HL-60/S4 treated with retinoic acid at 250 ng/mL for 4 days and 3 days (cell line): ENCODE measurements around the gene ABHD14A.

Experiments used
- in situ Hi-C: fragments of 300-500 bp; cut with MboI; formaldehyde crosslinking; loops from 2 replicates; pipeline ENCODE4 v1.7.0; 2022; ENCODE audit warnings: low sequenced_read_pairs

Gene ABHD14A

DNA sequence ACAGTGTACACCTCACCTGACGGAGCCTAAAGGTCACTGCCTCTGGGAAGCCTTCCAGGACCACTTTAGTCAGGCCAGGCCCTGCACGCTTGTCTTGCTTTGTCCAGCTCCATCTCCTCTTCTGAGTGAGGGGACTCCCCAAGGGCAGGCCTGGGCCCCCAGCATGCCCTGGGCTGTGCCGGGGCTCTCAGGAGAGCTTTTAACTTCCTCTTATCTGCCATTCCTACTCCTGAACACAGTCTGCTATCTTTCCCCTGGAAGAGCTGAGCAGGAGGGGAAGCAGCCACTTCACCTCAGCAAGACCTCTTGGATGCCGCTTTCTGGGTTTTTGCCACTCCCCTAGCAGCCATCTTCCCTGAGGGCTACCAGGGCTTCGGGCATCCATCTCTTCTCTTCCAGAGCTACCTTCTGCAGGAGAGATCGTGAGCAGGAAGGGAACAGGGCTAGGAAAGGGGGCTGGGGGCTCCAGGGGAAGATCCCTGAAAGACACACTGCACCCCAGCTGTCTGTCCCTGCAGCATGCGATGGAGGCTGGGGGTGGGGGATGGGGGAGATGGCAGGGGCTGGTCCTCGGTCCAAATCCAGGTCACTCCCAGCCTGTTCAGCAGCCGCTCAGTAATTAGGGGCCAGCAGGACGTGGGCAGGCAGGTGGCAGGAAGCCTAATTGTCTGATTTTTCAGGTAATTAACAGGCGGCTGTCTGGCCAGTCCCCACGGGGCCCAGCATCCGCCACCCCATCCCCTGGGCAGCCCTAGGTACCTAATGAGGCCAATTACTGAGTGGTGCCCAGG lies 40.8 kb downstream of the ABHD14A start:
- in situ Hi-C loops, result loop anchor here (10.0 kb wide), 1 partner anchor 109 kb away; no protein-coding TSS in a partner anchor

DNA sequence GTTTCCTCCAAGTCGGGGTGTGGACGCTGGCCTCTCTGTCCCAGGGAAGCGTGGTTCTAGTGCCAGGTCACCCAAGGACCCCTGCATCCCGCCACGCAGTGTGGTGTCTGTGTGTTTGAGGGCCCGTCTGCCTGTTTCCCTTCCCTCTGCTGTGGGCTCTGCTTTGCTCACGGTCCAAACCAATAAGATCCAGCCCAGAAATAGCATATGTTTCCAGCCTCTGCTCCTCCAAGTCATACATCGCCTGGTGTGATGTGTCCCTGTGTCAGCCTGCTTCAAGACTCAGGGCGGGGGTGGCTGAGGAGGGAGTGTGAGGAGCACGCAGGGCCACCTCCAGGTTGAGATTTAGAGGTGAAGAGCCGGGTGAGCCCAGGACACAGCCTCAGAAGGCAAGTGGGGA lies 42.7 kb downstream of the ABHD14A start:
- in situ Hi-C loops, result loop anchor here (10.0 kb wide), 1 partner anchor 107 kb away; no protein-coding TSS in a partner anchor

DNA sequence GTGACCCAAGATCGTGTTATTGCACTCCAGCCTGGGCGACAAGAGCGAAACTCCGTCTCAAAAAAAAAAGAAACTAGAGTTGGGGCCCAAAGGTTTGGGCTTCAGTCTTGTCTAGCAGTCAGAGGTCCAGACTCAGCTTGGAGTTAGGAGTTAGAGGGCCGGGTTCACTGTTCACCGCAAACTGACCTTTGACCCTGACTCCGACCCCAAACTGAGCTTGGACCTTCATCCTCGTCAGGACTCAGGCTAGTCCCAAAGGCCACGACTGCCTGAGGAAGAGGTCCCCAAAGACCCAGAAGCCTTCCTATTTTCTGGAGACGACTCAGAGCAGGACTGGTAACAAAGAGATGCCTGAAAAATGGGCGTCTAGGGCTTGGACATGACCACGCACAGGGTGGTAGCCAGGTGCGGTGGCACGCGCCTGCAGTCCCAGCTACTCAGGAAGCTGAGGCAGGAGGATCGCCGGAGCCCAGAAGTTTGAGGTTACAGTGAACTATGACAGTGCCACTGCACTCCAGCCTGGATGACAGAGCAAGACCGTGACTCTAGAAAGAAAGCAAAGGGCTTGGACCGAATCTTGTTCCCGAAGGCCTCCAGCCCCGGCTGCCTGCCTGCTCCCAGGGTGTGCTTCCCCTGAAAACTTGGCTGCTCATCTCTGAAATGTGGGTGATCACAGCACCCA lies 43.6 kb downstream of the ABHD14A start:
- in situ Hi-C loops, result loop anchor here (10.0 kb wide), 1 partner anchor 106 kb away; no protein-coding TSS in a partner anchor

DNA sequence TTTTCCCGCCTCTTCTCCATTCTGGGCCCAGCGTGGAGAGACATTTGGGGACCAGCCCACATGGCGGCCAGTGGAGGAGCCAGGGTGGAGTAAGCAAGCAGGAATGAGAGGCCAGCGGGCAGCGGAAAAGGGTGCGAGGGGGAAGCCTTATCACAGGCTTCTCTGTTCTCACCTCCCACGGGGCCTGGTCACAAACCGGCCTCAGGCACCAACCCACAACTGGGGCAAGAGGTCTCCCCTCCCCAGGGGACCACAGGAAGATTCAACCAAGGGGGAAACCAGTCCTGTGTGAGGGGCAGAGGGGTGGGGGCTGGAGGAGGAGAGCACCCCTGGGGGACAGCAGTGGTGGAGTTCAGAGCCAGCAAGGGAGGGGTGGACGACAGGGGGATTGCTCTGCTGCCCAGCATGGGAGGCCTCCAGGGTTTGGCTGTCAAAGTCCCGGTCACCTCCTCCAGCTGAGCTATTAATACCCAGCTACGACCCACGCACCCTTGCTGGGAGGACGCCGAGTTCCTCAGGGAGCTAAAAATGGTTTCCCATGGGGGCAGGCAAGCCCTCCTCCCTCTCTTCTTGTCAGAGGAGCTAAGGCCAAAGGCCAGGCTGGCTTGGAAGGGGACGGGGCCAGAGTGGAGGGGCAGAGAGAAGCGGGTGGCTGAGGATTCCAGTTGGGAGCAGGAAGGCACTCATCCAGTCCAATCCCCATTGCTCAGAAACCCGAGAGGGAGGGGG lies 44.7 kb downstream of the ABHD14A start:
- in situ Hi-C loops, result loop anchor here (10.0 kb wide), 1 partner anchor 105 kb away; no protein-coding TSS in a partner anchor

DNA sequence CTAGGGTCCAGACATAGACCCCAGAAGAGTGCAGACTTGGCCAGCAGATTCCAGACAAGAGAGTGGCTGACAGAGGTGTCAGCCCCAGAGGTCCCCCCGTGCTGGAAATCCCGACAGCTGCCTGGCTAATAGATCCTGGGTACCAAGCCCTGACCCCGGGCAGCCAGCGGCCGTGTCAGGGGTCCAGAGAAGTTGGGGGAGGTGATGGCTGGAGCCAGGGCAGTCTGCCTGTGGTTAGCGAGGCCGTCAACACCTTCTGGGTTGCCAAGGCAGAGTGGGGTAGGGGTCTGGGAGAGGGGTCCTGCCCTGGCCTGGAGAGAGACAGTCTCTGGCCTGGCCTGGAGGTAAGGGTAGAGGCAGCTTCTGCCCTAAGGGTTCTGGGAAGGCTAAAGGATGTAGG lies 45.9 kb downstream of the ABHD14A start:
- in situ Hi-C loops, result no loop called here

DNA sequence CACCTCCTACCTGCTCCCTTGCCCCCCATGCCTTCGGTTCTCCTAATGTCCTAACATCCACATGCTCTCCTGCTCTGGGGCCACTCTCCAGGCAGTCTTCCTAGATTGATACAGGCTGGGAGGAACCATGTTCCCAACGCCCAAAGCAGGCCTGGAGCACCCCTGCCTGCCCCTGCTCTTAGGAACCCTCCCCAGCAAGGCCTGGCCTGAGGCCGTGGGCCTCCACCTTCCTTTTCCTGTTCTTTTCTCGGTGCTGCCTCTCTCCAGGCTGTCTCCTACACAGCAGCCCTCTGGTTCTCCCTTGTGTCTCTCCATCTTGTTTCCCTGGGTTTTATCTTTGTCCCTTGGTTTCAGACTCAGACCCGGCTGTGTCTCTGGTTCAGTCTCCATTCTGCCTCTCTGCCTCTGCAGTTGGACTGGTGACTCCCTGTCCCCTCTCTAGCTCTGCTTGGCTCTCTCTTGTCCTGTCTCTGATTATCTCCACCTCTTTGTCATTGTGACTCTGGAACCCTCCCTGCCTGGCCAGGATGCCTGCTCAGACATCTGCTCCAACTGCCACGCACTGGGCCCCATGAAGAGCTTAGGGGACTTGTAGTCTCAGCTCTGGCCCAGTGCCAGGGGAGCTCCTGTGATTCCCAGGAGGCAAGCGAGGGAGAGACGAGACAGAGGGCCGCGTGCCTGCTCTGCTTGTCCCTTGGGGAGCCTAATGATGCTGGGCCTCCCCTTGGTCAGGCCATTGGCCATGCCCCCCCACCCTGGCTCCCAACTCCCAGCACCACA lies 46.8 kb downstream of the ABHD14A start:
- in situ Hi-C loops, result no loop called here

DNA sequence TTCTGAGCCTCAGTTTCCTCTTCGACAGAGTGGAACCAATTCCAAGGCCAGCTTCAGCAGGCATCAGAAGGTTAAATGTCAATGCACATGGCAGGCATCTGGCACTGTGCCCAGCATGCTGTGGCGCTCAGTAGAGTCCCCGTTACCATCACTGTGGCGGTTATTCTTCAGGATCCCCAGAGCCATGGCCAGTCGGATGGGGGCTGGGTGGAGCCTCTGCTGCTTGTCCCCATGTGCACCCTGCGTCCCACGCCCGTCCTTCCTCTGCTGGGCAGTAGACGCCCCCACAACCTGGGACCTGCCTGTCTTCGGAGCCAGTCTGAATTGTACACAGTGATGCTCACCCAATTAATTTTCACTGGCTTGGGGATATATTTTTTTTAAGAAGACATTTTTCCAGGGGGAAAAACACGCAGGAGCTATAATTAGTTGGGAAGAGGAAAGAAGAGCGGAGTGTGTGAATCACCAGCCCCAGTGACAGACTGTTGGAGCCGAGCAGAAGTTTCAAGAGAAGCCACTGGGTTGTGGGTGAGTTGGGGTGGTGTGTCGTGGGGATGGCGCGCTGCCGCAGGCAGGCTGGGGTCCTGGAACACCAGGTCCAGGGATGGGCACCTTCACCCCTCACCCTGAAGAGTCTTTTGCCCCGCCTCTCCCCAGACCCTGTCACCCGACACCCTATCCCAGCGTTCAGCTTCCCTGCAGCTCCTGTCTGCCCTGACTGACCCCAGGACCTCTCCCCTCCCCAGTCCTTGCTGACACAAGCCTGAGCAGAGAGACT lies 47.6 kb downstream of the ABHD14A start:
- in situ Hi-C loops, result no loop called here

DNA sequence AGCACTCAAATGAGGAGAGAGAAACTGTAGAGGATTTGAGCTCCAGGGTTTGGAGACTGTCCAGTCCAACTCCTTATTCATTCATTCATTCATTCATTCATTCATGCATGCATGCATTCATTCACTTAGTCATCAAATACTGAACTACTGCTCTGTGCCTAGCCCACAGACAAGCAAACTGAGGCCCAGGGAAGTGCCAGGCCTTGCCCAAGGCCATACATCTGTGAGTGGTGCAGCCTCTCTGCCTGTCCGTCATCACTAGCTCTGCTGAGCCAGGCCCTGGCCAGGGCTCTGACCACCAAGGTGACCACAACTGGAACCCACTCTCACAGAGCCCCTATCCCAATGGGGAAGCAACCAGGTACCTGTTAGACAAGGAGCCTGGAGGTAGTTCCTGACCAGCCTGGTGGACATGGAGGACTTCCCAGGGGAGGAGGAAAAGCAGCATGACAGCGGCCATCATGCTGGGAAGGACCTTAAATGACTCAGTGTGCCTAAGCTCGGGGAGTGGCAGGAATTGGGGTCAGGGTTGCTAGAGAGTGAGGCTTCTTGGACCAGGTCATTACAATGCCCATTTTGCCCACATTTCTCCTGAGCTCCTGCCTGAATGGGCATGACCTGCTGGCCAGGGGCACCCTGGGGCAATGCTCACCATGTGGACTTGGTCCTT lies 48.4 kb downstream of the ABHD14A start:
- in situ Hi-C loops, result no loop called here

DNA sequence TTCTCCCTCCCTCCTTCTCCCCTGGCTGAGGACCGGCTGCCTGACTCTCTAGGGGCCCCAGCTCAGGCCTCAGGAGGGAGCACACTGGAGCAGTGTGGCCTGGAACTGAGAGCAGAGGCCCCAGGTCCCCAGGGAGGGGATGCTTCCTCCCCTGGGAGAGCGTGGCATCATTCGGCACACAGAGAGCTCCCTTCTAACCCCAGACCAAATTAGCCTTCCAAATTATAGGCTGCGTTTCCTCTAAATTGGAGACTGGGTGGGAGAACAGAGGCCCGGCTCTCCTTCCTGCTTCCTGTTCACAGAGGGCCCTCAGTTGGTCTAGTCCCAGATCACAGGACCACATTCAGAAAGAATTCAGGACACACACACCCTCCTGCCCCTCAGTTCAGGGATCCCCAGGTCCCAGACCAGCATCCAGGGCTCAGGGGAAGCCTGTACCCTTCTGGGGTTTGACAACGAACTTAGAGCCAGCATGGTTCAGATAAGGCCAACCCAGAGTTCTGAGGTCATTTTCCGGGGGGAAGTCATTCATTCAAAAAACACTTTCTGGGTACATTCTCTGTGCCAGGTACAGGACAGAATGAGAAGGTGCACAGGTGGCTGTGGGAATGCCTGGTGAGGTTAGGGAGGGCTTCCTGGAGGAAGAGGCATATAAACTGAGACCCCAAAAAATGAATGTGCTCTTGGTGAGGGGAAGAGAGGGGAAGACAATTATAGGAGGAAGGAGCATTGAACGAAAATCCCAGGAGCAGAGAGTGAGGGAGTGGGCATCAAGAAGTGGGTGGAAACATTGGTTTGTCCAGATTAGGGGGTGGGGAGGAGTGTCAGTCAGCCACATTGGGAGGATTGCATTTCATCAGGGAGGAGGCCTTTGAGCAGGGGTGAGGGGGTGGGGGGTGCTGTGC lies 49.2 kb downstream of the ABHD14A start:
- in situ Hi-C loops, result no loop called here

DNA sequence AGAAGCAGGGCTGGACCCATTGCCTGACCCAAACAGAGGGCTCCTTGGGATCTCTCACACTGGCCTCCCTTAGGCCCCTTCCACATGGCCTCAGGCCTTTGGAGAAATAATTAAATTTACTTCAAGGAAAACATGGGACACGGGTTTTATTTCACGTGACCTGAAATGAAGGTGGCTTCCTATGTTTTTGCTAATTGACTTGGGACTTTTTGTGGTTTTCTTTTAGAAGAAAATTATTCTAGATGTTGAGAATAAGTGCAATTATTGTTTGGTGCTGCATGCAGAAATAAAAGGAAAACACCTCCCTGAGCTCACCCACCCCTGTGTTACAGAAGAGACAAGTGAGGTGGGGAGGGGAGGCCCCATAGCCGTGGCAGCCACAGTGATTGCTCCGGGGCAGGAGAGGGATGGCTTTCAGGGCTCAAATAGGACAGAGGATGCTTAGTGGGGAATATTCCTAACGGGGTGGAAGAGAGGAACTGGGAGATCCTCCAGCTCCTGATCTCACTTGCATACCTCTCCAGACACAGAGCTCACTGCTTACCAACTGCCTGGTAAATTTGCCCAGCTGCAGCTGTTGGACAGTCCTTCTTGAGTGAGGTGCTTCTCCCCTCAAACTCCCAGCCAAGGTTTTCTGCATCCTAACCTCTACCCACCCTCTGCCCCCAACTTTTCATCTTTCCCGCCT lies 50.0 kb downstream of the ABHD14A start:
- in situ Hi-C loops, result no loop called here

DNA sequence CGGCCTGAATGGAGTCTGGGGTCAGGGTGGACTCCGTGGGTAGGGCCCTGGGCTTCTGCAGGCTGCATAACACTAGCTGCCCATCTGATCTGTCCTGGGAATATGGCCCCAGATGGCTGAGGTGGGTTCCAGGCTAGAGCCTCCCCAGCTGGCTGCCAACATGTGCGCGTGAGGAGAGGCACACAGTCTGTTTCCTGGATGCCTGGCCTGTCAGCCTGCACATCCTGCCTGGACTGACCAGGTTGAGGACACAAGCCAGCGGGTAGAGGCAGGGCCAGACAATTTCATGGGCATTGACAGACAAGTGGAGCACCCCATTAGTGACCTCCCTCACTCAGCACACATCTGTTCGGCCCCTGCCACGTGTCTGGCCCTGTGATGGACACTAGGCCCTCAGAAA lies 50.6 kb downstream of the ABHD14A start:
- in situ Hi-C loops, result no loop called here

DNA sequence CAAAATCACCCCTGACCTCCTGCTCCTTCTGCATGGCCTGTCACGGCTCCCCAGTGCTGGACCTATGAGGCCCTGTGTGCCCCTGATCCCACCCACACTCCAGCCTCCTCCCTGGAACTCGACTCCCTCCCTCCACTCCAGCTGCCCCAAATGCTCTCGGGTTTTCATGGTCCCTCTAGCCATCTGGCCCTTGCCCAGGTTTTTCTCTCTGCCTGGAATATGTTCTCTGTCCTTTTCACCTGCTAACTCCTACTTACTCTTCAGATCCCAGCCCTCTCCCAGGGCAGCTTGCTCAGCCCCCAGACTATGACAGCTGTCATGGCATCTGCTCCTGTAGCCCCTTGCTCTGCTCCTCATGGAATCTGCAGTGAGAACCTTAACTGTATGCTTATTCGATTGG lies 51.2 kb downstream of the ABHD14A start:
- in situ Hi-C loops, result no loop called here

DNA sequence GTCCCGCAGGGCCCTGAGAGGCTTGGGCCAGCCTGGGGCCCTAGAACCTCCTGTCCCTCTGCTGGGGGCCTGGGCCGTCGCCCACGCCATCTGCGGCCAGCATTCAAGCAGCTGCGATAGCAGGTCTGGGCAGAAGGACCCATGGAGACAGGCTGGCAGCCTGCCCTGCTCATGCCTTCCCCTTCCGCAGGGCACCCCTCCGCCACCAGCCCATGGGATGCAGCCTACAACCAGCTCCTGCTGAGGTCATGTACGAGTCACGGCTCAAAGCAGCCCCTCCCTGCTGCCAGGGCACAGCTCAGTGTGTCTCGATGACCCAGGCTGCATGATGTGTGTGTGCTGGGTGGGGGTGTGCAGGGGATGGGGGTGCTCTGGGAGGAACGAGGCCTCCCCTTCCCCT lies 53.7 kb downstream of the ABHD14A start:
- in situ Hi-C loops, result no loop called here

DNA sequence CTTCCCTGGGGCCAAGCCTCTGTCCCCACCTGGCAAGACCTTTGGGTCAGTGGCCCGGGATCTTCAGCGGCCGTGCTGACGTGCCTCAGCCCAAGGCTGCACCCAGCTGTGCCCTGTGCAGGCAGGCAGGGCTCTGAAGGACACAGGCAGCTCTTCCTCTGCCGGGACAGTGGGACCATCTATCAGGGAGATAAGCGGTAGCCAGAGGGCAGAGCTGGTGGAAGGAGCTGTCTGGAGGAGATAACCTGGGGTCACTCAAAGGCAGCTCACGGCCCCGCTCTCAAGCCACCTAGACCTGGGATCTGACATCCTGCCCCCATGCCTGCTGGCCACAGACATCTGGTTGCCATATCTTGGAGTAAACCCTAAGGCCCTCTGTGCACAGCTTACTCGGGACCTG lies 54.2 kb downstream of the ABHD14A start:
- in situ Hi-C loops, result no loop called here

DNA sequence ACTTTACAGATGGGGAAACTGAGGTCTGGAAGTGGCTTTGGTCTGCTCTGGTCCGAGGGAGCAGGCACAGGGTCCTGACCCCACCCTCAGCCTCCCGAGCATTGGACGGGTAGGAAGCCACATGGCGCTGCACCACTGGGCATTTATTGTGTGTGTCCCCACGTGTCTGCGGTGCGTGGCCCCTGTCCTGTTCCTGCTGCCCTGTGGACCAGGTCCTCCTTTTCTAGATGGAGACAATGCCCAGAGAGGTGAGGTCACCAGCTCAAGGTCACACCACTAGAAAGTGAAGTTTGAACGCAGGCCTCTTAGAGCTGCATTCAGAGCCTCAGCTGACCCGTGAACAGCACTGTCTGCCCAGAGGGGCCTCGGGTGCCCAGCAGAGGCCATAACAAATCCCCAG lies 54.7 kb downstream of the ABHD14A start:
- in situ Hi-C loops, result no loop called here
